OCI-LY3 (cell line): ENCODE measurements around the gene NAA60.

Experiments
- EZH2phosphoT487 ChIP-seq: fragments of 200-600 bp; shearing (Covaris generic); IDR thresholded peaks from 2 replicates; pipeline ENCODE4 v1.6.1; 2018; ENCODE audit warnings: antibody characterized with exemption, mixed run types, low read depth
- TF ChIP-seq, protein P1 (sequence below): fragments of 200-600, 300-600 bp; sonication (generic); IDR thresholded peaks from 2 replicates; pipeline ENCODE4 v1.5.1; 2014; ENCODE audit warnings: antibody characterized with exemption, low read length, low read depth

DNA sequence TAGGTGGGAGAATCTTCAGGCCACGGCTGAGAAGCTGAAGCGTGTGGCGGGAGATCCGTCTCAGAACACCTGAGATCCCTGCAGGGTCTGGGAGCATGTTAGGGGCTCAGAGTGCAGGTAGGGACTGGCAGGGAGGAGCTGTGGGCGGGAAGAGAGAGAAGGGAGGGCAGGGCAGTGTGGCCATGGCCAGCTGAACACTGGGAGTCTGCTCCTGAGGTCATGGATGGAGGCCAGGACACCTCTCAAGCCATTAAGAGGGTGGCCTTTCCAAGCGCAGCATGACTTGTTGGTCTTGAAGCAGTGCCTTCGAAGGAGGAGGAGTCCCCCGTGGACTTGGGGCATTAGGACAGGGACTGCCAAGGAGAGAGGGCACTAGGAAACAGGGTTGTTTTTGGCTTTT lies 23.7 kb downstream of the NAA60 start:
- TF ChIP-seq EZH2phosphoT487, result no peak
- TF ChIP-seq, protein P1, sequence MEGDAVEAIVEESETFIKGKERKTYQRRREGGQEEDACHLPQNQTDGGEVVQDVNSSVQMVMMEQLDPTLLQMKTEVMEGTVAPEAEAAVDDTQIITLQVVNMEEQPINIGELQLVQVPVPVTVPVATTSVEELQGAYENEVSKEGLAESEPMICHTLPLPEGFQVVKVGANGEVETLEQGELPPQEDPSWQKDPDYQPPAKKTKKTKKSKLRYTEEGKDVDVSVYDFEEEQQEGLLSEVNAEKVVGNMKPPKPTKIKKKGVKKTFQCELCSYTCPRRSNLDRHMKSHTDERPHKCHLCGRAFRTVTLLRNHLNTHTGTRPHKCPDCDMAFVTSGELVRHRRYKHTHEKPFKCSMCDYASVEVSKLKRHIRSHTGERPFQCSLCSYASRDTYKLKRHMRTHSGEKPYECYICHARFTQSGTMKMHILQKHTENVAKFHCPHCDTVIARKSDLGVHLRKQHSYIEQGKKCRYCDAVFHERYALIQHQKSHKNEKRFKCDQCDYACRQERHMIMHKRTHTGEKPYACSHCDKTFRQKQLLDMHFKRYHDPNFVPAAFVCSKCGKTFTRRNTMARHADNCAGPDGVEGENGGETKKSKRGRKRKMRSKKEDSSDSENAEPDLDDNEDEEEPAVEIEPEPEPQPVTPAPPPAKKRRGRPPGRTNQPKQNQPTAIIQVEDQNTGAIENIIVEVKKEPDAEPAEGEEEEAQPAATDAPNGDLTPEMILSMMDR, result no peak
